Measurements from ENCODE around the gene UBR3.

DNA sequence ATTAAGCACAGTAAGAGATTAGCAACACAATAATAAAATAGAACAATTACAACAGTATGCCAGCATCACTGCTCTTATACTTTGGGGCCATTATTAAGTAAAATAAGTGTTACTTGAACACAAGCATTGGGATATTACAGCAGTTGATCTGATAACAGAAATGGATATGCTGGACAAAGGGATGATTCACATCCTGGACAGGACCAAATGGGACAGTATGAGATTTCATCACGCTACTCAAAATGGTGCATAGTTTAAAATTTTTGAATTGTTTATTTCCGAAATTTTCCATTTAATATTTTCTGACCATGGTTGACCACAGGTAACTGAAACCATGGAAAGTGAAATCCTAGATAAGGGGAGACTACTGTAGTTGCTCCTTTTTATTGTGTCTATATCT, 138.2 kb downstream of the UBR3 start:
- TF ChIP-seq CREM (CRISPR knock-in tag; IDR thresholded peaks at IDR 0.05) (no peak), SP1 (CRISPR knock-in tag; conservative IDR thresholded peaks at IDR 0.05) (no peak), NR3C1 (CRISPR knock-in tag; conservative IDR thresholded peaks at IDR 0.05; ENCODE audit: low read depth) (no peak), ETV6 (CRISPR knock-in tag; IDR thresholded peaks at IDR 0.05) (no peak), CBFB (CRISPR knock-in tag; IDR thresholded peaks at IDR 0.05; ENCODE audit: low read depth) (no peak)
- TF ChIP-seq, protein P1, sequence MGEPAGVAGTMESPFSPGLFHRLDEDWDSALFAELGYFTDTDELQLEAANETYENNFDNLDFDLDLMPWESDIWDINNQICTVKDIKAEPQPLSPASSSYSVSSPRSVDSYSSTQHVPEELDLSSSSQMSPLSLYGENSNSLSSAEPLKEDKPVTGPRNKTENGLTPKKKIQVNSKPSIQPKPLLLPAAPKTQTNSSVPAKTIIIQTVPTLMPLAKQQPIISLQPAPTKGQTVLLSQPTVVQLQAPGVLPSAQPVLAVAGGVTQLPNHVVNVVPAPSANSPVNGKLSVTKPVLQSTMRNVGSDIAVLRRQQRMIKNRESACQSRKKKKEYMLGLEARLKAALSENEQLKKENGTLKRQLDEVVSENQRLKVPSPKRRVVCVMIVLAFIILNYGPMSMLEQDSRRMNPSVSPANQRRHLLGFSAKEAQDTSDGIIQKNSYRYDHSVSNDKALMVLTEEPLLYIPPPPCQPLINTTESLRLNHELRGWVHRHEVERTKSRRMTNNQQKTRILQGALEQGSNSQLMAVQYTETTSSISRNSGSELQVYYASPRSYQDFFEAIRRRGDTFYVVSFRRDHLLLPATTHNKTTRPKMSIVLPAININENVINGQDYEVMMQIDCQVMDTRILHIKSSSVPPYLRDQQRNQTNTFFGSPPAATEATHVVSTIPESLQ (CRISPR knock-in tag; IDR thresholded peaks at IDR 0.05), result no peak
- TF ChIP-seq, protein P2, sequence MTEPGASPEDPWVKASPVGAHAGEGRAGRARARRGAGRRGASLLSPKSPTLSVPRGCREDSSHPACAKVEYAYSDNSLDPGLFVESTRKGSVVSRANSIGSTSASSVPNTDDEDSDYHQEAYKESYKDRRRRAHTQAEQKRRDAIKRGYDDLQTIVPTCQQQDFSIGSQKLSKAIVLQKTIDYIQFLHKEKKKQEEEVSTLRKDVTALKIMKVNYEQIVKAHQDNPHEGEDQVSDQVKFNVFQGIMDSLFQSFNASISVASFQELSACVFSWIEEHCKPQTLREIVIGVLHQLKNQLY (CRISPR knock-in tag; IDR thresholded peaks at IDR 0.05), result no peak
- TF ChIP-seq, protein P3, sequence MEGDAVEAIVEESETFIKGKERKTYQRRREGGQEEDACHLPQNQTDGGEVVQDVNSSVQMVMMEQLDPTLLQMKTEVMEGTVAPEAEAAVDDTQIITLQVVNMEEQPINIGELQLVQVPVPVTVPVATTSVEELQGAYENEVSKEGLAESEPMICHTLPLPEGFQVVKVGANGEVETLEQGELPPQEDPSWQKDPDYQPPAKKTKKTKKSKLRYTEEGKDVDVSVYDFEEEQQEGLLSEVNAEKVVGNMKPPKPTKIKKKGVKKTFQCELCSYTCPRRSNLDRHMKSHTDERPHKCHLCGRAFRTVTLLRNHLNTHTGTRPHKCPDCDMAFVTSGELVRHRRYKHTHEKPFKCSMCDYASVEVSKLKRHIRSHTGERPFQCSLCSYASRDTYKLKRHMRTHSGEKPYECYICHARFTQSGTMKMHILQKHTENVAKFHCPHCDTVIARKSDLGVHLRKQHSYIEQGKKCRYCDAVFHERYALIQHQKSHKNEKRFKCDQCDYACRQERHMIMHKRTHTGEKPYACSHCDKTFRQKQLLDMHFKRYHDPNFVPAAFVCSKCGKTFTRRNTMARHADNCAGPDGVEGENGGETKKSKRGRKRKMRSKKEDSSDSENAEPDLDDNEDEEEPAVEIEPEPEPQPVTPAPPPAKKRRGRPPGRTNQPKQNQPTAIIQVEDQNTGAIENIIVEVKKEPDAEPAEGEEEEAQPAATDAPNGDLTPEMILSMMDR (IDR thresholded peaks at IDR 0.05), result no peak
- TF ChIP-seq, protein P4, sequence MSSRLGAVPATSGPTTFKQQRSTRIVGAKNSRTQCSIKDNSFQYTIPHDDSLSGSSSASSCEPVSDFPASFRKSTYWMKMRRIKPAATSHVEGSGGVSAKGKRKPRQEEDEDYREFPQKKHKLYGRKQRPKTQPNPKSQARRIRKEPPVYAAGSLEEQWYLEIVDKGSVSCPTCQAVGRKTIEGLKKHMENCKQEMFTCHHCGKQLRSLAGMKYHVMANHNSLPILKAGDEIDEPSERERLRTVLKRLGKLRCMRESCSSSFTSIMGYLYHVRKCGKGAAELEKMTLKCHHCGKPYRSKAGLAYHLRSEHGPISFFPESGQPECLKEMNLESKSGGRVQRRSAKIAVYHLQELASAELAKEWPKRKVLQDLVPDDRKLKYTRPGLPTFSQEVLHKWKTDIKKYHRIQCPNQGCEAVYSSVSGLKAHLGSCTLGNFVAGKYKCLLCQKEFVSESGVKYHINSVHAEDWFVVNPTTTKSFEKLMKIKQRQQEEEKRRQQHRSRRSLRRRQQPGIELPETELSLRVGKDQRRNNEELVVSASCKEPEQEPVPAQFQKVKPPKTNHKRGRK (CRISPR knock-in tag; IDR thresholded peaks at IDR 0.05; ENCODE audit: borderline replicate concordance), result no peak
- TF ChIP-seq, protein P5, sequence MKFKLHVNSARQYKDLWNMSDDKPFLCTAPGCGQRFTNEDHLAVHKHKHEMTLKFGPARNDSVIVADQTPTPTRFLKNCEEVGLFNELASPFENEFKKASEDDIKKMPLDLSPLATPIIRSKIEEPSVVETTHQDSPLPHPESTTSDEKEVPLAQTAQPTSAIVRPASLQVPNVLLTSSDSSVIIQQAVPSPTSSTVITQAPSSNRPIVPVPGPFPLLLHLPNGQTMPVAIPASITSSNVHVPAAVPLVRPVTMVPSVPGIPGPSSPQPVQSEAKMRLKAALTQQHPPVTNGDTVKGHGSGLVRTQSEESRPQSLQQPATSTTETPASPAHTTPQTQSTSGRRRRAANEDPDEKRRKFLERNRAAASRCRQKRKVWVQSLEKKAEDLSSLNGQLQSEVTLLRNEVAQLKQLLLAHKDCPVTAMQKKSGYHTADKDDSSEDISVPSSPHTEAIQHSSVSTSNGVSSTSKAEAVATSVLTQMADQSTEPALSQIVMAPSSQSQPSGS (CRISPR knock-in tag; IDR thresholded peaks at IDR 0.05; ENCODE audit: borderline replicate concordance, low read depth), result no peak
- TF ChIP-seq, protein P6, sequence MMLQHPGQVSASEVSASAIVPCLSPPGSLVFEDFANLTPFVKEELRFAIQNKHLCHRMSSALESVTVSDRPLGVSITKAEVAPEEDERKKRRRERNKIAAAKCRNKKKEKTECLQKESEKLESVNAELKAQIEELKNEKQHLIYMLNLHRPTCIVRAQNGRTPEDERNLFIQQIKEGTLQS (CRISPR knock-in tag; conservative IDR thresholded peaks at IDR 0.05), result no peak
- TF ChIP-seq, protein P7, sequence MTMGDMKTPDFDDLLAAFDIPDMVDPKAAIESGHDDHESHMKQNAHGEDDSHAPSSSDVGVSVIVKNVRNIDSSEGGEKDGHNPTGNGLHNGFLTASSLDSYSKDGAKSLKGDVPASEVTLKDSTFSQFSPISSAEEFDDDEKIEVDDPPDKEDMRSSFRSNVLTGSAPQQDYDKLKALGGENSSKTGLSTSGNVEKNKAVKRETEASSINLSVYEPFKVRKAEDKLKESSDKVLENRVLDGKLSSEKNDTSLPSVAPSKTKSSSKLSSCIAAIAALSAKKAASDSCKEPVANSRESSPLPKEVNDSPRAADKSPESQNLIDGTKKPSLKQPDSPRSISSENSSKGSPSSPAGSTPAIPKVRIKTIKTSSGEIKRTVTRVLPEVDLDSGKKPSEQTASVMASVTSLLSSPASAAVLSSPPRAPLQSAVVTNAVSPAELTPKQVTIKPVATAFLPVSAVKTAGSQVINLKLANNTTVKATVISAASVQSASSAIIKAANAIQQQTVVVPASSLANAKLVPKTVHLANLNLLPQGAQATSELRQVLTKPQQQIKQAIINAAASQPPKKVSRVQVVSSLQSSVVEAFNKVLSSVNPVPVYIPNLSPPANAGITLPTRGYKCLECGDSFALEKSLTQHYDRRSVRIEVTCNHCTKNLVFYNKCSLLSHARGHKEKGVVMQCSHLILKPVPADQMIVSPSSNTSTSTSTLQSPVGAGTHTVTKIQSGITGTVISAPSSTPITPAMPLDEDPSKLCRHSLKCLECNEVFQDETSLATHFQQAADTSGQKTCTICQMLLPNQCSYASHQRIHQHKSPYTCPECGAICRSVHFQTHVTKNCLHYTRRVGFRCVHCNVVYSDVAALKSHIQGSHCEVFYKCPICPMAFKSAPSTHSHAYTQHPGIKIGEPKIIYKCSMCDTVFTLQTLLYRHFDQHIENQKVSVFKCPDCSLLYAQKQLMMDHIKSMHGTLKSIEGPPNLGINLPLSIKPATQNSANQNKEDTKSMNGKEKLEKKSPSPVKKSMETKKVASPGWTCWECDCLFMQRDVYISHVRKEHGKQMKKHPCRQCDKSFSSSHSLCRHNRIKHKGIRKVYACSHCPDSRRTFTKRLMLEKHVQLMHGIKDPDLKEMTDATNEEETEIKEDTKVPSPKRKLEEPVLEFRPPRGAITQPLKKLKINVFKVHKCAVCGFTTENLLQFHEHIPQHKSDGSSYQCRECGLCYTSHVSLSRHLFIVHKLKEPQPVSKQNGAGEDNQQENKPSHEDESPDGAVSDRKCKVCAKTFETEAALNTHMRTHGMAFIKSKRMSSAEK (CRISPR knock-in tag; IDR thresholded peaks at IDR 0.05; ENCODE audit: borderline replicate concordance), result no peak

Measured in WTC11 (cell line).